SK-N-MC (cell line): Measurements from ENCODE around the gene PDE4B.

Source experiments
- EZH2 ChIP-seq: fragments of 200-600 bp; sonication (generic); IDR thresholded peaks from one replicate; pipeline ENCODE4 v1.6.1; 2017; ENCODE audit warnings: antibody characterized with exemption
- POLR2AphosphoS5 ChIP-seq: IDR thresholded peaks from 2 replicates; pipeline ENCODE4 v1.6.1; 2012; ENCODE audit warnings: mild to moderate bottlenecking, low read depth, low read length, borderline replicate concordance

GRCh38 chr1:65836686-65837085, 44.0 kb downstream of the PDE4B start:
- TF ChIP-seq POLR2AphosphoS5: no peak
- TF ChIP-seq EZH2: no peak
